ENCODE measurements around the gene PRAMEF7. TPM values are rescaled to one million over a fixed set of nuclear protein-coding genes. Genes with fewer than 3 reads are reported as not detected.

PRAMEF7 gene
- polyA plus RNA-seq, 2 of the 4 experiments (the other 2 are of a cell fraction): not detected

Small RNA genes lying within 50 kb of the gene (small RNA-seq; reads per million reads assigned to genes)
- 0 reads per million in 6 experiments for gene RNU6-1072P

Other genes with a start within 250 kb of the PRAMEF7 start
- gene AADACL3, start 200.5 kb upstream of the PRAMEF7 start, polyA plus RNA-seq (2011; rRNA removed): not detected in 2 replicates
- gene AADACL3, start 200.5 kb upstream of the PRAMEF7 start, polyA plus RNA-seq (2017; fragmentation: RNase III; extraction: RNeasy Plus Mini Kit Qiagen cat#74134 plus additional on column Dnase treatment): not detected in 3 replicates
- not detected in 2 replicates for gene CFAP107, start 170.4 kb upstream of the PRAMEF7 start, polyA plus RNA-seq (2011; rRNA removed)
- not detected in 3 replicates for gene CFAP107, start 170.4 kb upstream of the PRAMEF7 start, polyA plus RNA-seq (2017; fragmentation: RNase III; extraction: RNeasy Plus Mini Kit Qiagen cat#74134 plus additional on column Dnase treatment)
- not detected in 2 replicates for gene PRAMEF12, start 142.9 kb upstream of the PRAMEF7 start, polyA plus RNA-seq (2011; rRNA removed)
- not detected in 3 replicates for gene PRAMEF12, start 142.9 kb upstream of the PRAMEF7 start, polyA plus RNA-seq (2017; fragmentation: RNase III; extraction: RNeasy Plus Mini Kit Qiagen cat#74134 plus additional on column Dnase treatment)
- gene PRAMEF1, start 125.2 kb upstream of the PRAMEF7 start, polyA plus RNA-seq (2011; rRNA removed): not detected in 2 replicates
- not detected in 3 replicates for gene PRAMEF1, start 125.2 kb upstream of the PRAMEF7 start, polyA plus RNA-seq (2017; fragmentation: RNase III; extraction: RNeasy Plus Mini Kit Qiagen cat#74134 plus additional on column Dnase treatment)
- not detected in 2 replicates for gene PRAMEF11, start 85.2 kb upstream of the PRAMEF7 start, polyA plus RNA-seq (2011; rRNA removed)
- gene PRAMEF11, start 85.2 kb upstream of the PRAMEF7 start, polyA plus RNA-seq (2017; fragmentation: RNase III; extraction: RNeasy Plus Mini Kit Qiagen cat#74134 plus additional on column Dnase treatment): not detected in 3 replicates
- not detected in 2 replicates for gene HNRNPCL1, start 67.9 kb upstream of the PRAMEF7 start, polyA plus RNA-seq (2011; rRNA removed)
- not detected in 3 replicates for gene HNRNPCL1, start 67.9 kb upstream of the PRAMEF7 start, polyA plus RNA-seq (2017; fragmentation: RNase III; extraction: RNeasy Plus Mini Kit Qiagen cat#74134 plus additional on column Dnase treatment)
- gene PRAMEF2, start 59.5 kb upstream of the PRAMEF7 start, polyA plus RNA-seq (2011; rRNA removed): not detected in 2 replicates
- not detected in 3 replicates for gene PRAMEF2, start 59.5 kb upstream of the PRAMEF7 start, polyA plus RNA-seq (2017; fragmentation: RNase III; extraction: RNeasy Plus Mini Kit Qiagen cat#74134 plus additional on column Dnase treatment)
- gene PRAMEF4, start 30.4 kb upstream of the PRAMEF7 start, polyA plus RNA-seq (2011; rRNA removed): not detected in 2 replicates
- not detected in 3 replicates for gene PRAMEF4, start 30.4 kb upstream of the PRAMEF7 start, polyA plus RNA-seq (2017; fragmentation: RNase III; extraction: RNeasy Plus Mini Kit Qiagen cat#74134 plus additional on column Dnase treatment)
- not detected in 2 replicates for gene PRAMEF10, start 18.3 kb upstream of the PRAMEF7 start, polyA plus RNA-seq (2011; rRNA removed)
- not detected in 3 replicates for gene PRAMEF10, start 18.3 kb upstream of the PRAMEF7 start, polyA plus RNA-seq (2017; fragmentation: RNase III; extraction: RNeasy Plus Mini Kit Qiagen cat#74134 plus additional on column Dnase treatment)
- gene PRAMEF6, start 31.0 kb downstream of the PRAMEF7 start, polyA plus RNA-seq (2011; rRNA removed): not detected in 2 replicates
- not detected in 3 replicates for gene PRAMEF6, start 31.0 kb downstream of the PRAMEF7 start, polyA plus RNA-seq (2017; fragmentation: RNase III; extraction: RNeasy Plus Mini Kit Qiagen cat#74134 plus additional on column Dnase treatment)
- 0.05 TPM in 1 of 2 replicates, not detected in the other for gene PRAMEF27, start 140.0 kb downstream of the PRAMEF7 start, polyA plus RNA-seq (2011; rRNA removed)
- not detected in 3 replicates for gene PRAMEF27, start 140.0 kb downstream of the PRAMEF7 start, polyA plus RNA-seq (2017; fragmentation: RNase III; extraction: RNeasy Plus Mini Kit Qiagen cat#74134 plus additional on column Dnase treatment)
- gene HNRNPCL3, start 144.2 kb downstream of the PRAMEF7 start, polyA plus RNA-seq (2011; rRNA removed): not detected in 2 replicates
- gene HNRNPCL3, start 144.2 kb downstream of the PRAMEF7 start, polyA plus RNA-seq (2017; fragmentation: RNase III; extraction: RNeasy Plus Mini Kit Qiagen cat#74134 plus additional on column Dnase treatment): not detected in 3 replicates
- not detected in 2 replicates for gene PRAMEF25, start 154.2 kb downstream of the PRAMEF7 start, polyA plus RNA-seq (2011; rRNA removed)
- not detected in 3 replicates for gene PRAMEF25, start 154.2 kb downstream of the PRAMEF7 start, polyA plus RNA-seq (2017; fragmentation: RNase III; extraction: RNeasy Plus Mini Kit Qiagen cat#74134 plus additional on column Dnase treatment)
- gene HNRNPCL2, start 200.2 kb downstream of the PRAMEF7 start, polyA plus RNA-seq (2011; rRNA removed): not detected in 2 replicates
- not detected in 3 replicates for gene HNRNPCL2, start 200.2 kb downstream of the PRAMEF7 start, polyA plus RNA-seq (2017; fragmentation: RNase III; extraction: RNeasy Plus Mini Kit Qiagen cat#74134 plus additional on column Dnase treatment)
- not detected in 2 replicates for gene PRAMEF26, start 239.4 kb downstream of the PRAMEF7 start, polyA plus RNA-seq (2011; rRNA removed)
- gene PRAMEF26, start 239.4 kb downstream of the PRAMEF7 start, polyA plus RNA-seq (2017; fragmentation: RNase III; extraction: RNeasy Plus Mini Kit Qiagen cat#74134 plus additional on column Dnase treatment): not detected in 3 replicates
- gene HNRNPCL4, start 249.0 kb downstream of the PRAMEF7 start, polyA plus RNA-seq (2011; rRNA removed): not detected in 2 replicates
- gene HNRNPCL4, start 249.0 kb downstream of the PRAMEF7 start, polyA plus RNA-seq (2017; fragmentation: RNase III; extraction: RNeasy Plus Mini Kit Qiagen cat#74134 plus additional on column Dnase treatment): not detected in 3 replicates